ENCODE results near the gene WNT2B.

GRCh38 chr1:112549590-112549989 is 40.8 kb downstream of the WNT2B start:
- TF ChIP-seq POLR2A (IDR thresholded peaks at IDR 0.05) (no peak), CTCF (IDR thresholded peaks at IDR 0.05) (no peak)

Data from heart left ventricle (tissue), 13 donors.